Lower leg skin (tissue), 3 donors: ENCODE results near the gene SS18L1.

ENCODE experiments used
- POLR2A ChIP-seq, 2 donors: fragments of 450-650 bp; IDR thresholded peaks; one replicate each; pipeline ENCODE4 v1.6.1; 2016 to 2017; ENCODE audit warnings: antibody characterized with exemption in 2 of 2, mild to moderate bottlenecking in 1 of 2, moderate library complexity in 1 of 2
- TF ChIP-seq, protein P1 (sequence below), 3 donors: fragments of 450-650 bp; IDR thresholded peaks; one replicate each; pipeline ENCODE4 v1.5.1; 2016; ENCODE audit warnings: antibody characterized with exemption in 3 of 3, mild to moderate bottlenecking in 3 of 3, moderate library complexity in 2 of 3

GRCh38 chr20:62208061-62208794 lies 64.7 kb downstream of the SS18L1 start:
- TF ChIP-seq, protein P1, sequence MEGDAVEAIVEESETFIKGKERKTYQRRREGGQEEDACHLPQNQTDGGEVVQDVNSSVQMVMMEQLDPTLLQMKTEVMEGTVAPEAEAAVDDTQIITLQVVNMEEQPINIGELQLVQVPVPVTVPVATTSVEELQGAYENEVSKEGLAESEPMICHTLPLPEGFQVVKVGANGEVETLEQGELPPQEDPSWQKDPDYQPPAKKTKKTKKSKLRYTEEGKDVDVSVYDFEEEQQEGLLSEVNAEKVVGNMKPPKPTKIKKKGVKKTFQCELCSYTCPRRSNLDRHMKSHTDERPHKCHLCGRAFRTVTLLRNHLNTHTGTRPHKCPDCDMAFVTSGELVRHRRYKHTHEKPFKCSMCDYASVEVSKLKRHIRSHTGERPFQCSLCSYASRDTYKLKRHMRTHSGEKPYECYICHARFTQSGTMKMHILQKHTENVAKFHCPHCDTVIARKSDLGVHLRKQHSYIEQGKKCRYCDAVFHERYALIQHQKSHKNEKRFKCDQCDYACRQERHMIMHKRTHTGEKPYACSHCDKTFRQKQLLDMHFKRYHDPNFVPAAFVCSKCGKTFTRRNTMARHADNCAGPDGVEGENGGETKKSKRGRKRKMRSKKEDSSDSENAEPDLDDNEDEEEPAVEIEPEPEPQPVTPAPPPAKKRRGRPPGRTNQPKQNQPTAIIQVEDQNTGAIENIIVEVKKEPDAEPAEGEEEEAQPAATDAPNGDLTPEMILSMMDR (IDR thresholded peaks at IDR 0.05), result no peak
- no peak for TF ChIP-seq POLR2A (IDR thresholded peaks at IDR 0.05)
